Hepatocyte (in vitro differentiated cells): ENCODE results near the gene RXRB. TPM values are rescaled to one million over a fixed set of nuclear protein-coding genes. Genes with fewer than 3 reads are reported as not detected.

Experiments
- DNase-seq: peaks from one replicate; pipeline ENCODE4 v3.0.0-alpha.2; 2016; ENCODE audit warnings: low spot score
- H2AFZ ChIP-seq: fragments of 200-600 bp; sonication (generic); 2 replicates; pipeline ENCODE4 v1.6.0; 2016; ENCODE audit warnings: antibody characterized with exemption, mild to moderate bottlenecking
- H3K27ac ChIP-seq: fragments of 200-600 bp; sonication (generic); 2 replicates; pipeline ENCODE4 v1.5.1; 2016; ENCODE audit warnings: mild to moderate bottlenecking
- H3K27me3 ChIP-seq: fragments of 200-600 bp; sonication (generic); 2 replicates; pipeline ENCODE4 v1.6.1; 2016
- H3K36me3 ChIP-seq: fragments of 200-600 bp; sonication (generic); replicated peaks from 2 replicates; pipeline ENCODE4 v1.5.1; 2016; ENCODE audit warnings: low read depth; ENCODE audit not compliant: insufficient read depth
- H3K4me1 ChIP-seq: fragments of 200-600 bp; sonication (generic); 2 replicates; pipeline ENCODE4 v1.5.1; 2016; ENCODE audit warnings: mild to moderate bottlenecking, moderate library complexity; ENCODE audit not compliant: insufficient read depth
- H3K4me2 ChIP-seq: fragments of 200-600 bp; sonication (generic); 2 replicates; pipeline ENCODE4 v1.6.0; 2016
- H3K4me3 ChIP-seq: fragments of 200-600 bp; sonication (generic); 2 replicates; pipeline ENCODE4 v1.5.1; 2016; ENCODE audit warnings: mild to moderate bottlenecking
- H3K79me2 ChIP-seq: fragments of 200-600 bp; sonication (generic); 2 replicates; pipeline ENCODE4 v1.6.0; 2017; ENCODE audit warnings: mild to moderate bottlenecking
- H3K9me2 ChIP-seq: fragments of 200-600 bp; sonication (generic); replicated peaks from 2 replicates; pipeline ENCODE4 v1.6.0; 2017; ENCODE audit warnings: mild to moderate bottlenecking; ENCODE audit not compliant: insufficient read depth
- H3K9me3 ChIP-seq: fragments of 200-600 bp; sonication (generic); 2 replicates; pipeline ENCODE4 v1.5.1; 2016; ENCODE audit warnings: low read depth, mild to moderate bottlenecking
- H4K20me1 ChIP-seq: fragments of 200-600 bp; sonication (generic); 2 replicates; pipeline ENCODE4 v1.6.0; 2016; ENCODE audit warnings: mild to moderate bottlenecking; ENCODE audit not compliant: insufficient read depth, poor library complexity, severe bottlenecking
- EZH2 ChIP-seq: fragments of 200-600 bp; sonication (generic); IDR thresholded peaks from 2 replicates; pipeline ENCODE4 v1.6.1; 2016; ENCODE audit warnings: antibody characterized with exemption, mild to moderate bottlenecking, borderline replicate concordance
- EZH2phosphoT487 ChIP-seq: fragments of 200-600 bp; sonication (generic); IDR thresholded peaks from one replicate; pipeline ENCODE4 v1.6.1; 2018; ENCODE audit warnings: antibody characterized with exemption, mild to moderate bottlenecking, low read depth, moderate library complexity; ENCODE audit not compliant: unreplicated experiment, severe bottlenecking
- WGBS: methylation state at CpG from one replicate; pipeline ENCODE4 v1.1.6; 2016; ENCODE audit warnings: low lambda C conversion rate; ENCODE audit errors: missing lambda C conversion rate; 5-methylcytosine and 5-hydroxymethylcytosine counted together
- polyA plus RNA-seq: library from polyadenylated mRNA; unstranded; fragments of >200 nt; fragmentation: Nextera tagmentation; extraction: Ambion mirVana; gene quantifications from 2 replicates; pipeline ENCODE4 v1.2.1, GENCODE V29; 2016
- total RNA-seq: library from RNA; depleted of rRNA; stranded (reverse); fragments of >200 nt; gene quantifications from 2 replicates; pipeline ENCODE4 v1.2.3, GENCODE V29; 2014
- TF ChIP-seq, protein P1 (sequence below): fragments of 200-600 bp; sonication (generic); IDR thresholded peaks from 2 replicates; pipeline ENCODE4 v1.5.1; 2016; ENCODE audit warnings: antibody characterized with exemption, mild to moderate bottlenecking; ENCODE audit not compliant: poor library complexity

The RXRB gene
- total and polyA plus RNA-seq, 2 experiments from 2014 or later, result 17.0 to 24.6 TPM

DNA sequence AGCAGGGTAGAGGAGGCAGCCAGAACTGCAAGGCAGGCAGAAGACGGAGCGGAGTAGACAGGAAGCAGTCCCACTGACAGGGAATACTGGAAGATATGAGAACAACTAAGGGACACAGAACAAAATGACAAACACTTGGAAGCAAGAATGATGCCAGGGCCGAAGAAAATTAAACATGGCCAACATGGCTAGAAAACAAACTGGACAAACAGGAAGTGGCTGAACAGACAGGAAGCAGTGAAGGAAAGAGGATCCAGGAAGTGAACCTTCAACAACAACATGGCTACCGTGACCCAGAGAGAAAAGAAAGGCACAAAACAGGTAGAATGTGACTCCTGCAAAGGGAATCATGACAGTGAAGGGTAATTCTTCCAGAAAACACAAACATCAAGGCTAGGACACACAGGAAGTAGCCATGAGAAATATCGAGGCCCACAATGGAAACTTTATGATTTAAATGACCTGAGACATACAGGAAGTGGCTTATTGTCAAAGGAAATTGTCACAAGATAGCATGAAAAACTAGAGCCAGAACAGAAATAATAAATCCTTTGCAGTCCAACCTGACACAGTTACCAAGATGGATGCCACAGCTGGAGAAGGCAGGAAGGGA is 17.3 kb downstream of the RXRB start:
- Histone ChIP-seq H3K4me2 (no peak overlapping the region), H3K79me2 (no peaks in the 10 kb centered on the region), H3K27me3 (no peaks in the 10 kb centered on the region), H3K4me3 (no peak overlapping the region), H3K9me2 (no peaks in the 10 kb centered on the region), H3K27ac (no peak overlapping the region), H2AFZ (no peak overlapping the region), H3K36me3 (no peaks in the 10 kb centered on the region), H3K4me1 (no peaks in the 10 kb centered on the region), H3K9me3 (no peaks in the 10 kb centered on the region), H4K20me1 (no peaks in the 10 kb centered on the region)
- DNase-seq, result no peak
- TF ChIP-seq EZH2 (no peak), EZH2phosphoT487 (no peak)
- TF ChIP-seq, protein P1, sequence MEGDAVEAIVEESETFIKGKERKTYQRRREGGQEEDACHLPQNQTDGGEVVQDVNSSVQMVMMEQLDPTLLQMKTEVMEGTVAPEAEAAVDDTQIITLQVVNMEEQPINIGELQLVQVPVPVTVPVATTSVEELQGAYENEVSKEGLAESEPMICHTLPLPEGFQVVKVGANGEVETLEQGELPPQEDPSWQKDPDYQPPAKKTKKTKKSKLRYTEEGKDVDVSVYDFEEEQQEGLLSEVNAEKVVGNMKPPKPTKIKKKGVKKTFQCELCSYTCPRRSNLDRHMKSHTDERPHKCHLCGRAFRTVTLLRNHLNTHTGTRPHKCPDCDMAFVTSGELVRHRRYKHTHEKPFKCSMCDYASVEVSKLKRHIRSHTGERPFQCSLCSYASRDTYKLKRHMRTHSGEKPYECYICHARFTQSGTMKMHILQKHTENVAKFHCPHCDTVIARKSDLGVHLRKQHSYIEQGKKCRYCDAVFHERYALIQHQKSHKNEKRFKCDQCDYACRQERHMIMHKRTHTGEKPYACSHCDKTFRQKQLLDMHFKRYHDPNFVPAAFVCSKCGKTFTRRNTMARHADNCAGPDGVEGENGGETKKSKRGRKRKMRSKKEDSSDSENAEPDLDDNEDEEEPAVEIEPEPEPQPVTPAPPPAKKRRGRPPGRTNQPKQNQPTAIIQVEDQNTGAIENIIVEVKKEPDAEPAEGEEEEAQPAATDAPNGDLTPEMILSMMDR, result no peak
- WGBS, result 95% methylated on average over 5 of the region's 5 CpGs

DNA sequence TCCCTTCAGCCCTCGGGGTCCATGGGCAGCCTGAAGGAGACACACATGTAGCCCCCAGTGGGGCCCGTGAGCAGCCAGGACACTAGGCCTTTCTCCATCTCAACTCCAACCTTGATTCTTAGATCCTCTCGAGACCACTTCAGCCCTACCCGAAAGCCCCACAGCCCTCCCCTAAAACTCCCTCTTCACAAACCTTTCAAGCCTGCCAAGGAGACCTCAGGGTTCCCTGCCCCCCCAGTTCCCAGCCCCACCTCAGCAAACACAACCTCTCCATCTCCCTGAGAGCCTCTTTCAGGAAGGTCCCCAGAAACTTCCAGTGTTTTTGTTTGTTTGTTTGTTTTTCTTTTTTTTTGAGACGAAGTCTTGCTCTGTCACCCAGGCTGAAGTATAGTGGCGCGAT is 19.3 kb downstream of the RXRB start:
- Histone ChIP-seq H3K79me2 (no peaks in the 10 kb centered on the region), H2AFZ (no peak overlapping the region), H3K36me3 (no peaks in the 10 kb centered on the region), H3K27me3 (no peaks in the 10 kb centered on the region), H3K4me2 (no peak overlapping the region), H3K9me3 (no peaks in the 10 kb centered on the region), H3K27ac (no peak overlapping the region), H3K9me2 (no peaks in the 10 kb centered on the region), H3K4me3 (no peak overlapping the region), H4K20me1 (no peaks in the 10 kb centered on the region), H3K4me1 (no peaks in the 10 kb centered on the region)
- WGBS, result 82% methylated on average over 7 of the region's 7 CpGs
- TF ChIP-seq EZH2phosphoT487 (no peak), EZH2 (no peak)
- TF ChIP-seq, protein P1, result no peak
- DNase-seq, result no peak

DNA sequence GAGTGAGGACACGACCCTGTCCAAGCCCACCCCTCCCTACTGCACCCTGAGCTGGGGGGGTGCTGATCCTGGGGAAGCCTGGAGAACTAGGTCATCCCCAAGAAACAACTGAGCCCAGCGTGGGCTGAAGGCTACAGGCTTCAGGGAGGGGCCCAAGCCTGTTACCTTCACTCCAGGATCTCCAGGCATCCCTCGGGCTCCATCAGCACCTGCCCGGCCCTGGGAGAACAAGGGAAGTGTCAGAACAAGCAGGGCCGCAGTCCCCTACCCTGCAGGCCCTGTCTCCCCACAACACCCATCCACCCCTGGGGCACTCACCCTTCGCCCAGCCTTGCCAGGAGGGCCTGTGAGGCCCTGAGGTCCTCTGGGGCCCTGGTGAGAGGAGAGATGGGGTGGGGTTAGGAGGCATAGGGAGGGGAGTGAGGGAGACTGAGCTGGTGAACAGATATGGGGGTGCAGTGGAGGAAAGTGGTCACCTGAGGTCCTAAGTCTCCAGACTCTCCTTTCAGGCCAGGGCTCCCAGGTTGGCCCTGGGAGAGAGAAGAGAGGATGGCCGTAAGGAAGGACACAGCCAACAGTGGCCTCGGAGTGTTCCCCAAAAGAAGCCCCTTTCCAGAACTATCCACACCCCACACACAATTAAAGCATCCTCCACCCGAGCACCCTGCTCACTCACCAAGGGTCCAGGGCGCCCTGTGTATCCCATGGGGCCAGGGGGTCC is 21.6 kb downstream of the RXRB start:
- Histone ChIP-seq H3K4me3 (no peak overlapping the region), H3K9me3 (no peaks in the 10 kb centered on the region), H3K9me2 (no peaks in the 10 kb centered on the region), H4K20me1 (no peaks in the 10 kb centered on the region), H3K27ac (no peak overlapping the region), H3K36me3 (no peaks in the 10 kb centered on the region), H3K4me2 (no peak overlapping the region), H3K79me2 (no peaks in the 10 kb centered on the region), H3K27me3 (no peaks in the 10 kb centered on the region), H2AFZ (no peak overlapping the region), H3K4me1 (no peaks in the 10 kb centered on the region)
- no peak for DNase-seq
- TF ChIP-seq EZH2 (no peak), EZH2phosphoT487 (no peak)
- TF ChIP-seq, protein P1, result no peak
- 87% methylated on average over 10 of the region's 10 CpGs for WGBS
